T-helper 1 cell treated with Interleukin-12 subunit alpha and Interleukin-12 subunit beta and Interleukin-4 antibody, amounts not matched to agents 30 μg/mL and 1 μg/mL, for 36 hours (primary cell): ENCODE measurements around the gene SETD1A.
A peak's percentile ranks its signal among the peaks of the same experiment; 100 is the strongest.

Experiments used
- H3K27ac Mint-ChIP-seq: one replicate; pipeline ENCODE4 v1.8.0; 2021; ENCODE audit warnings: mild to moderate bottlenecking, mixed read lengths
- H3K27me3 Mint-ChIP-seq: one replicate; pipeline ENCODE4 v1.8.0; 2021; ENCODE audit warnings: low read depth, mixed read lengths
- H3K36me3 Mint-ChIP-seq: one replicate; pipeline ENCODE4 v1.8.0; 2021; ENCODE audit warnings: low read depth, mixed read lengths
- H3K4me1 Mint-ChIP-seq: one replicate; pipeline ENCODE4 v1.8.0; 2021; ENCODE audit warnings: low read depth, mixed read lengths
- H3K4me3 Mint-ChIP-seq: one replicate; pipeline ENCODE4 v1.8.0; 2021; ENCODE audit warnings: mild to moderate bottlenecking, moderate library complexity, mixed read lengths
- H3K9me3 Mint-ChIP-seq: one replicate; pipeline ENCODE4 v1.8.0; 2021; ENCODE audit warnings: mixed read lengths

SETD1A gene

DNA sequence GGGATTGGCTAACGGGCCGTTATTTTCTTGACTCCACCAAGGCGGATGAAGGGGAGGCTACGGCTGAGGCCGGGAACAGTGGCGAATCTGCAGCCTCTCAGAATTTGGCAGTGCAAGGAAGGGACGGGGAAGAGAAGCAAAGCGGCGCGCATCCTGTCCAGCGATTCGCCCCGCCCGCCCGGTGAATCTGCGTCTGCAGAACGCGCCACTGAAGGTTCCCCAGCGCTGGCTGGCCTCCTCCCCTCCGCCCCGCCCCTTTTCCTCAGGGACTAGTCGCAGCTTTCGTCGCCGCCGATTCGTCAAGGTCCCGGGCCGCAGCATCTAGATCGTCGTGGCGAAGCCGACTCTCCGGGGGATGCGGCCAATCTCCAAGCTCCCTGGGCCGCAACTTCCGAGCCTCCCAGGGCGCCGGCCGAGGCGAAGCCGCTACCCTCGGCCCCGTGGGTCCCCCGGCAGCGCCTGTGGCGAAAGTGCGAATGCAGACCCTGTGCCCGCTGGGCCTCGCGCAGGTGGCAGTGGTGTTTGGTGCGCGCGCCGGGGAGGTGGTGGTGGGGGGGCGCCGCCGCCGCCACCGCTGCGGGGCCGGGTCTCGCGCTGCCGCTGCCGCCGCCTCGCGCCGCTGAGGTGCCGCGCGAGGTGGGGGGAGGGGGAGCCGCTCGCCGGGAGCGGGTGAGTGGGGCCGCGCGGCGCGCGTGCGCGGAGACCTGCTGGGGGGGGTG is at the start of gene SETD1A:
TSS of gene SETD1A (plus strand) at position 299 of the 719 bp plus-strand sequence. CDS start 978 bp downstream, outside the sequence.
- peaks cover 30% of the 10 kb centered on the region for H3K36me3 Mint-ChIP-seq
- peak within 1 kb of the TSS; percentile 94 for H3K4me3 Mint-ChIP-seq
- peak within 1 kb of the TSS; percentile 98 for H3K27ac Mint-ChIP-seq

DNA sequence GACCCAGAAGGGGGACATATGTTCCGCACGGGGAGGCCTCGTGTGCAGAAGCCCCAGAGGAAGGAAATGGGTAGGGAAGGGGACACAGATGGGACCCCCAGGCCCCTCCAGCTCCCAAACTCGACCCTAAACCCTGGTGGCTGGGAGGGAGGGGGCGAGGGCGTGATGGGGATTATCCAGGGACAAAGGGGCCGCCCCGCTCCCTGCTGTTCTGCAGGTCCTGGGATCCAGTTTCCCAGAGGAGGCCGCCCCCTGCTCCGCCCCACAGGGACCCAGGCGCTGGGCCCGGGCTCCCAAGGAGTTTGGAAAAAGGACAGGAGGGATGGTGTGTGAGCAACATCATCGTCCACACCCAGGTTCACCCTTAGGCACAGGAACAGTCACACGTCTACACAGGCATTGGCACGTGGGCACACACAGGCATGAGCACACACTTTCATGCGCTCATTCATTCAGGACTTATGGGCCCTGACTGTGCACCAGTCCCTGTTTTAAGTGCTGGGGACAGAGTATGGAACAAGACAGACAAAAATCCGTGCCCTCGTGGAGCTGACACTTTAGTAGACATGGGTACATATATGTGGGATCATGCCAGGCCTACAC is 47.0 kb upstream of the SETD1A start:
- H3K27ac Mint-ChIP-seq = no peak overlapping the region
- H3K27me3 Mint-ChIP-seq = no peaks in the 10 kb centered on the region
- peaks cover 6% of the 10 kb centered on the region for H3K4me1 Mint-ChIP-seq
- H3K4me3 Mint-ChIP-seq = no peak overlapping the region
- no peaks in the 10 kb centered on the region for H3K9me3 Mint-ChIP-seq
- H3K36me3 Mint-ChIP-seq = no peaks in the 10 kb centered on the region

More for the DNA sequence above, at the start of gene SETD1A:
- Mint-ChIP-seq H3K27me3 (no peaks in the 10 kb centered on the region), H3K4me1 (peaks cover 32% of the 10 kb centered on the region), H3K9me3 (no peaks in the 10 kb centered on the region)

DNA sequence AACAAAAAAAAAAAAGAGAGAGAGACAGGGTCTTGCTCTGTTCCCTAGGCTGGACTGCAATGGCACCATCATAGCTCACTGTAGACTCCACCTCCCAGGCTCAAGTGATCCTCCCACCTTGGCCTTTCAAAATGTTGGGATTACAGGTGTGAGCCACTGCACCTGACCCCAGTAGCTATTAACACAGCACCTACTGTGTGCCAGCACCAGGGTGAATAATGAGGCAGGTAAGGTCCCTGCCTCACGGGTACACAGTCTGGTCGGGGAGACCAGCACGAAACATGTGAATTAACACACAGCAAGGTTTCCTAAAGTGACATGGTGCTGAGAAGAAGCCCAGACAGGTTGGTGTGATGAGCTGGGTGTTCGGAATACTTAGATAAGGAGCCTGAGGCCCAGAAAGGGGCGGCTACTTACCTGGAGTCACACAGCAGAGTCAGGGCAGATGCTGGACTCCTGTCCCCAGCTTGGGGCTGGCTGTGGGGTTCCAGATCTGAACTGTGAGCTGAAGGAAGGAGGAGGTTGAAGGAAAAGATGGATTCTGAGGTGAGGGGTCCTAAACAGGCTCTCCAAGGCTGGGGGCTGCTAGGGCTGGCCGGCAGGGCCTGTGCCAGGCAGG is 44.7 kb upstream of the SETD1A start:
- Mint-ChIP-seq H3K36me3 (no peaks in the 10 kb centered on the region), H3K27me3 (no peaks in the 10 kb centered on the region), H3K4me3 (no peak overlapping the region), H3K27ac (no peak overlapping the region), H3K9me3 (no peaks in the 10 kb centered on the region), H3K4me1 (peaks cover 1% of the 10 kb centered on the region)

DNA sequence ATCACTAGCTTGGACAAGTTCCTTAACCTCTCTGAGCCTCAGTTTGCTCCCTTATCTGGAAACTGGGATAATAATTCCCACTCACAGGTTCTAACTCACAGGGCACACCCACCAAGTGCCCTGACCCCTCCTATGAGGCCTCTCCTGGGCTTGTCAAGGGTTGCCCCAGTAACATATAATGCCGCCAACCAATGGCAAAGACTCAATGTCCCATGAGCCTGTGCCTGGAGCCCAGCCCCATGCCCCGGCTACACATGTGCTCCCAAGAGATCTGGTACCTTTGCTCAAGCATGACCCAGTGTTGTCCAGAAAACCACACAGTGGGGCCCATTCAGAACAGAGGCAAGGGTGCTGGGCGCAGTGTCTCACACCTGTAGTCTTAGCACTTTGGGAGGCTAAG is 42.7 kb upstream of the SETD1A start:
- H3K4me3 Mint-ChIP-seq = no peak overlapping the region

DNA sequence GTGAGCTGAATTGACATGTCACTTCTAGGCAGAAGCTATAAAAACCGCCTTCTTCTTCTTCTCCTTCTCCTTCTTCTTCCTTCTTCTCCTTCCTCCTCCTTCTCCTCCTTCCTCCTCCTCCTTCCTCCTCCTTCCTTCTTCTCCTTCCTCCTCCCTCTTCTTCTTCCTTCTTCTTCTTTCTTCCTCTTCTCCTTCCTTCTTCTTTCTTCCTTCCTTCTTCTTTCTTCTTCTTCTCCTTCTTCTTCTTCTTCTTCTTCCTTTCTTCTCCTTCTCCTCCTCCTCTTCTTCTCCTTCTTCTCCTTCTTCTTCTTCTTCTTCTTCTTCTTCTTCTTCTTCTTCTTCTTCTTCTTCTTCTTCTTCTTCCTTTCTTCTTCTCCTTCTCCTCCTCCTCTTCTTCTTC is 38.9 kb upstream of the SETD1A start:
- H3K27me3 Mint-ChIP-seq = no peaks in the 10 kb centered on the region
- H3K9me3 Mint-ChIP-seq = no peaks in the 10 kb centered on the region
- H3K4me3 Mint-ChIP-seq = no peak overlapping the region
- H3K4me1 Mint-ChIP-seq = peaks cover 9% of the 10 kb centered on the region
- no peak overlapping the region for H3K27ac Mint-ChIP-seq
- H3K36me3 Mint-ChIP-seq = no peaks in the 10 kb centered on the region

More for the DNA sequence above, 42.7 kb upstream of the SETD1A start:
- Mint-ChIP-seq H3K27me3 (no peaks in the 10 kb centered on the region), H3K4me1 (no peaks in the 10 kb centered on the region), H3K36me3 (no peaks in the 10 kb centered on the region), H3K27ac (no peak overlapping the region), H3K9me3 (no peaks in the 10 kb centered on the region)

DNA sequence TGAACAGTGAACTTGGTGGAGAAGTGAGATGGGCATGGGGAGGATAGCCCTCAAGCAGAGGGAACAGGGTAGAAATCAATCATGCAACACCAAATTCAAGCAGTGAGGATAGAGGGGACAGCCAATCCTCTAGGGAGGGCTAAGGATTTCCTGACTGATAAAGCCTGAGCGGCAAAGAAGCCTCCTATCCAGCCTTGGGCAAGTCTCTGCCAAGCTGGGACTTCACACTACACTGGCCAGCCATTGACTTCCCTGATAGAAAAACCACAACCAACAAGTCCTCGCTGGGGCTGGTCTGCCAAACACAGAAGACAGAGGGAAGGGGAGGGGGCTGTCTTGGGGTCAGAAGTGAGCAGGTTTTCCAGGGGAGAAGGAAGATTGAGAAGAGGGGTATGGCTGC is 36.7 kb upstream of the SETD1A start:
- Mint-ChIP-seq H3K27ac (peak overlapping the region; percentile 36), H3K4me1 (peaks cover 17% of the 10 kb centered on the region), H3K27me3 (no peaks in the 10 kb centered on the region), H3K4me3 (peak overlapping the region; percentile 60), H3K36me3 (no peaks in the 10 kb centered on the region), H3K9me3 (no peaks in the 10 kb centered on the region)

DNA sequence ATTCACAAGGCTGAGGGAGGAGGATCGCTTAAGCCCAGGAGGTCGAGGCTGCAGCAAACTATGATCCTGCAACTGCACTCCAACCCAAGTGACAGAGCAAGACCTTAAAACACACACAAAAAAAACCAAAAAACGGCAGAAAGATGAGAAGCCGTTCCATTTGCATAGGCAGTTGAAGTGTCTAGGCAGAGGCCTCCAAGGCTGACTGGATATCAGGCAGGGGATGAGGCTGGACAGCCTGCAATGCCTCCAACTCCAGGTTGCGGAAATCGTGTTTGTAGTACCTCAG is 36.2 kb upstream of the SETD1A start:
- Mint-ChIP-seq H3K27ac (peak overlapping the region; percentile 100), H3K36me3 (no peaks in the 10 kb centered on the region), H3K4me1 (peaks cover 17% of the 10 kb centered on the region), H3K27me3 (no peaks in the 10 kb centered on the region), H3K9me3 (no peaks in the 10 kb centered on the region), H3K4me3 (peak overlapping the region; percentile 100)

DNA sequence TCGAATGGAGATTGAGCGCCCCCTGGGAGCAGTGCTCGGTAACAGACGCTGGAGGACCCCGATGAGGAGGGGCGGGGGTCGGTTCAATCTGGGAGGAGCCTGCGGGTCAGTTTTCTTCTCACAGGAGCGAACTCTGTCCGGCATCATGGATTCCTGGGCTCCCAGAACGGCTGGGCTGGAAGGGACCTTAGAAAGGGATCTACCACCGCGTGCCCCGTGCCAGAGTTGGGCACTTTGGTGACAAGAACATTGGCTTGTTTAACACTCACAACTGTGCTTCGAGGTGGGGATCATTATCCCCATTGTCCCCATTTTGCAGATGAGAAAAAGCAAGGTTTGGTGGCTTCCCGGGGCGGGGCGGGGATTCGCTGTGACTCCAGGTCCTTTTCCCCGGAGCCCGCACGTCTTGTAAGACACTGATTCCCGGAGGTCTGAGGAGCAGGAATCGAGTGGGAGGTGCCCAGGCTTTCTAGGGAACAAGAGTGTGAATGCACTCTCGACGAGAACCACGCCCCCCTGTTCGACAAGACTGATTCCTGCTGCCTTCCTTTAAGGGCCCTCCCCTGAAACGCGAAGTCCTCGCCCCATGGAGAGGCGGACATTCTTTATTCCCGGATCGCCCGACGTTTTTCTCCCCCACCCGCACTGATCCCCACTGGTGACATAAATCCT is 35.7 kb upstream of the SETD1A start:
- Mint-ChIP-seq H3K9me3 (no peaks in the 10 kb centered on the region), H3K4me3 (peak overlapping the region; percentile 100)

DNA sequence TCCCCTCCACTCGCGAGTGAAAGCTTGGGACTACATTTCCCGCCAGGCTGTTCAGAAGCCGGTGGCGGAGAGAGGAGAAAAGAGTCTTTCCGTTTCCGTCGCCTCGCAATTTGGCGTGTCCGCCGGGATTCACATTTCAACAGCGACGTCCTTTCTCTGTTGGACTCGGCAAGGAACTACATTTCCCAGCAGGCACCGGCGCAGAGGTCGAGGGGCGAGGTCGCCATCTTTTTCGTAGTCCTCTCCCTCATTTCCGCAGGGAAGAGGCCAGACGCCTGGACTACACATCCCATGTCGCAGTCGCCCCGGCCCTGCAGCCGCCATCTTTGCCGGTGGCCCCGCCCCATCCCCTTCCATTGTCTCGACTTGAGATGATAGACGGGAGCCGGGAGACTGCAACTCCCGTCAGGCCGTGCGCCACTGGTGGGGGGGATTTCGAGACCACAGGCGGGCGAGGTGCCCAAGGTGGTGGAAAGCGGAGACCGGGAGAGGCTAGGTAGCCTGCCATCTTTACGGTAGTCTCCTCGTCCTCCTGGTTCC is 35.1 kb upstream of the SETD1A start:
- no peaks in the 10 kb centered on the region for H3K36me3 Mint-ChIP-seq
- H3K27me3 Mint-ChIP-seq = no peaks in the 10 kb centered on the region
- H3K27ac Mint-ChIP-seq = peak overlapping the region; percentile 100
- H3K4me3 Mint-ChIP-seq = peak overlapping the region; percentile 100
- H3K9me3 Mint-ChIP-seq = no peaks in the 10 kb centered on the region
- H3K4me1 Mint-ChIP-seq = peaks cover 20% of the 10 kb centered on the region

More for the DNA sequence above, 35.7 kb upstream of the SETD1A start:
- H3K4me1 Mint-ChIP-seq = peaks cover 20% of the 10 kb centered on the region
- H3K27ac Mint-ChIP-seq = peak overlapping the region; percentile 100
- no peaks in the 10 kb centered on the region for H3K36me3 Mint-ChIP-seq
- H3K27me3 Mint-ChIP-seq = no peaks in the 10 kb centered on the region

DNA sequence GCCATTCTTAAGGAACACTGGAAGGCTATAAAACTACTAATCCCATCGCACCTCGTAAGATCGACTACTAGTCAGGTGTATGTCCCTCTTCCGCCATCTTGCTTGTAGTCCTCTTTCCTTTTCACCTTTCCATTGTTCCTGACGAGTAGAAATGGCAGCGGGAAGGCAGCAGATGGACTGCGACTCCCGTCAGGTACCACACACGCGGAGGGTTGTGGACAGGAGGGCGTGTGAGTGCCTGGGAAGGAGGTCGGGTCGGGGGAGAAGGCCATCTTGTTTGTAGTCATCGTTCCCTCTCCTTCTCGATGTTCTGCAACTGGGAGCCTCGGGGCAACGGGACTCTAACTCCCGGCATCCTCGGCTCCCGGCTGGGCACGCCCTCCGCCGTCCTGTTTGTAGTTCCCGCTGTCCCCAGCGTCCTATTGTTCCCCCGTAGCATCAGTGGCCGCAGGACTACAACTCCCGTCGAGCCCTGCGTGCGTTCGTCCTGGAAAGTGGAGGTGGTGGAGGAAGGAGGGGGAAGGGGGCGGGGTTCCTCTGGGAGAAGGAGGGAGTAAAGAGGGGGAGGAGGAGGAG is 34.5 kb upstream of the SETD1A start:
- H3K27ac Mint-ChIP-seq = peak overlapping the region; percentile 100
- H3K4me3 Mint-ChIP-seq = peak overlapping the region; percentile 100
- peaks cover 20% of the 10 kb centered on the region for H3K4me1 Mint-ChIP-seq
- no peaks in the 10 kb centered on the region for H3K9me3 Mint-ChIP-seq
- no peaks in the 10 kb centered on the region for H3K36me3 Mint-ChIP-seq
- H3K27me3 Mint-ChIP-seq = no peaks in the 10 kb centered on the region

DNA sequence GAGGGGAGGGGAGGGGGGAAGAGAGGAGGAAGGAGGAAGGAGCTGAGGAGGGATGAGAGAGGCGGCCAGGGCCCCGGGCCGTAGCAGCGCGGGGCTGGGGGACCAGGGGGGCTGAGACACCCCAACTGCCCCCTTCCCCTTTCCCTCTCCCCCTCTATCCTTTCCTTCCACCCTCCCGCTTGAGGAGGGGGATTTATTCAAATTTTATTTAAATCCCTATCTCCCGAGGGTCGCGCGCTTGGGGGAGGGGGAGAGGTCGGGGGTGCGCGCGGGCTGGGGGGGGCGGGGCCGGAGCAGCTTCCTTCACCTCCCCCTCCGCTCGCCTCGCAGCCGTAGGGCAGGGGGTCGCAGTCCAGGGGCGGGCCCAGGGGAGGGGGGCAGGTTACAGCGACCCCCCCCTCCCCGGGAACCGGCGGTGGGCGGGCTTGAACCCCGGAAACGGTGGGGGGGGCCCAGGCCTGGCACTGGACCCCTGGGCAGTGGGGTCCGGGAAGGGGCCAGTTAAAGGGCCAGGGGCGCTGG is 33.9 kb upstream of the SETD1A start, which contains the start of gene FBXL19:
TSS of gene FBXL19 (plus strand) at position 19 of the 522 bp plus-strand sequence. CDS start 2,183 bp downstream, outside the sequence.
- H3K4me3 Mint-ChIP-seq = peak within 1 kb of the TSS; percentile 100
- no peaks in the 10 kb centered on the region for H3K36me3 Mint-ChIP-seq
- H3K4me1 Mint-ChIP-seq = peaks cover 20% of the 10 kb centered on the region
- H3K27me3 Mint-ChIP-seq = no peaks in the 10 kb centered on the region
- H3K27ac Mint-ChIP-seq = peak within 1 kb of the TSS; percentile 100
- no peaks in the 10 kb centered on the region for H3K9me3 Mint-ChIP-seq

DNA sequence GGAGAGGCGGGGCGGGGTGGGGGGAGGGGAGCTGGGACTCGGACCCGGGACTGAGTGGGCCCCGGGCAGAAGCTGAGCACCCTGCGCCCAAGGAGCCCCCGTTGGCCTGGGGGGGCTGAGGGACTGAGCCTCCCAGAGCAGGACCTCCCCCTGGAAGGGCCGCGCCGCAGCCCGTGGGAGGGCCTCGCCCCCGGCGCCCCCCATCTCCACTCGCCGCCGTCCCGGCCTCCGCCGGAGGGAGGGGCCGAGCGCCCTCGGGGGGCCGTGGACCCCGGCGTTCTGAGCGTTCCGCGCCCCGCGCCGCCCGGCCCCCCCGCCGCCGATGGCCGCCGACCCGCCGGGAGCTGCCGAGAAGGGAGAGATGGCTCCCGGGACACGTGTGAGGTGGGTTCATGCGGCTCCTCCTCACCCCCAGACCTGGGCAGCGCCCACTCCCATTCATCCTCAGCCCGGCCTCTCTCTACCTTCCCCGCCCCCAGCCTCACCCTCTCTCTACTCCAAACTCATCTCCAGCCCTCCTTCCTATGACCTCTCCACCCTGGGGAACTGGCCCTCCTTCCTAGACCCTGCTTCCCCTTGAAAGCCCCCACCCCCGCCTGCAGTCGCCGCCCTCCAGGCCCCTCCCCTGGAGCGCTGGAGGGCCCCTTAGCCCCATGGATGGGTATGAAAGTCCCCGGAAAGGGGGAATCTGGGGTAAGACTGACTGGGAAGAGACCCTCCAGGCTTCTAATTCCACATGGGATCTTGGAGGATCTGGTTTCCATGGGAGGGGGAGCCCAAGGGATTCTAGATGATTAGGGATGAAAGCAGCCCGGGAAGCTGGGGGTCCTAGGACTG is 33.3 kb upstream of the SETD1A start:
- Mint-ChIP-seq H3K27me3 (no peaks in the 10 kb centered on the region), H3K27ac (no peak overlapping the region), H3K4me1 (peaks cover 20% of the 10 kb centered on the region), H3K4me3 (peak overlapping the region; percentile 75), H3K36me3 (no peaks in the 10 kb centered on the region), H3K9me3 (no peaks in the 10 kb centered on the region)

DNA sequence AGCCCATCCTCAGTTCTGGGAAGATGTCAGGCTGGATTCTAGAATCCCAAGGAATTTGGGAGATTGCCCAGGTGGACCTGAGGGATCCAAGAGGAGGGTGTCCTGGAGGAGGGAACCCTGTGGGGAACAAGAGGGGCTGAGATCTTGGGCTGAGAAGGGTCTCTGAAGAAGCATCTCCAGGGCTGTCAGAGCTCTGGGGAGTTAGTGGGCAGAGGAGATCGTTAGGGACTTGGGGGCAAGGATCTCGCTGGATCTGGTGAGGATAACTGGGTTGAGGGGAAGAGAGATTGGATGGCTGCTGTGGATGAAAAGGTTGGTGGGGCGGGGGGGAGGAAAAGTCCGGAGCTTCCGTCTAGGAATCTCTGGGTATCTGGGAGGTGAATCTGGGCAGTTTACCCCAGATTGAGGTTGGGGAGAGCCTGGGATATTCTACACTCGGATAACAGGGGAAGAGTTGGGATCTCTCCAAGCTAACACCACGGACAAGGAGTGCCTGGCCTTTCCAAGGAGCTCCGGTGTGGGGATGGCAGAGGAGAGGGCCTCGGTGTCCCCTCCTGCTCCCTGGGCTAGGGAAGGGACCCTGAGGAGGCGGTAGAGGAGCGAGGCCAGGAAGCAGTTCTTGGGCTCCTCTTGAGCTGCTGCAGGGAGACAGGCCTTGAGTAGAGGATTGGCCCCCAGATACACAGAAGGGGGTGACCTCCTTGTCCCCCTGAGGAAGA is 32.5 kb upstream of the SETD1A start:
- Mint-ChIP-seq H3K4me1 (peaks cover 20% of the 10 kb centered on the region), H3K9me3 (no peaks in the 10 kb centered on the region), H3K27me3 (no peaks in the 10 kb centered on the region), H3K27ac (no peak overlapping the region), H3K4me3 (peak overlapping the region; percentile 69), H3K36me3 (no peaks in the 10 kb centered on the region)
